ENCODE results near the gene FGF14. TPM values are rescaled to one million over a fixed set of nuclear protein-coding genes. Genes with fewer than 3 reads are reported as not detected.

FGF14 gene
- polyA plus RNA-seq, 1 of the 3 experiments (the other 2 are of a cell fraction), result 0.20 TPM

GRCh38 chr13:102374726-102375125, 27.1 kb downstream of the FGF14 start:
- Histone ChIP-seq H3K79me2 (ENCODE audit: insufficient read depth) (no peaks in the 10 kb centered on the region), H3K4me1 (ENCODE audit: control insufficient read depth in 1 of 2, insufficient read depth in 2 of 2, low read depth in 1 of 2, low read length in 1 of 2) (peaks cover 0 to 7% of the 10 kb centered on the region in 2 experiments; a peak in 2 of 4 replicates), H3K9me2 (no peaks in the 10 kb centered on the region), H2AFZ (ENCODE audit: low read depth) (no peak overlapping the region), H4K20me1 (ENCODE audit: insufficient read depth) (no peaks in the 10 kb centered on the region), H3K27me3 (ENCODE audit: insufficient read depth) (no peaks in the 10 kb centered on the region), H3K36me3 (replicated peaks in 1 of 2; ENCODE audit: control insufficient read depth in 1 of 2, insufficient read depth in 2 of 2, low read length in 1 of 2) (peaks cover 0 to 3% of the 10 kb centered on the region in 2 experiments), H3K27ac (ENCODE audit: low read depth in 2 of 2, low read length in 1 of 2) (no peak overlapping the region; a peak in 1 of 4 replicates), H3K9me3 (no peaks in the 10 kb centered on the region), H3K9ac (no peak overlapping the region), H3K4me2 (no peak overlapping the region), H3K4me3 (ENCODE audit: low read depth in 2 of 2, low read length in 1 of 2) (no peak overlapping the region), H3F3A (replicated peaks; ENCODE audit: insufficient read depth) (no peaks in the 10 kb centered on the region)
- no peak for DNase-seq
- CTCF ChIA-PET, result no interaction called here
- WGBS (ENCODE audit: low lambda C conversion rate), result 61% methylated on average over 1 of the region's 1 CpG
- no peak for TF ChIP-seq POLR2AphosphoS5 (IDR thresholded peaks at IDR 0.05; ENCODE audit: low read depth, low read length)
- no peak for TF ChIP-seq FOXJ3 (CRISPR knock-in tag; IDR thresholded peaks at IDR 0.05)
- TF ChIP-seq USF2 (IDR thresholded peaks at IDR 0.05; ENCODE audit: borderline replicate concordance, low read depth, low read length), result no peak
- TF ChIP-seq MEF2A (IDR thresholded peaks at IDR 0.05; ENCODE audit: borderline replicate concordance, low read depth), result no peak
- TF ChIP-seq CHD2 (IDR thresholded peaks at IDR 0.05; ENCODE audit: low read length, partially characterized antibody), result no peak
- TF ChIP-seq TCF12 (IDR thresholded peaks at IDR 0.05), result no peak
- TF ChIP-seq YY1 (IDR thresholded peaks at IDR 0.05; ENCODE audit: low read depth), result no peak
- TF ChIP-seq NFIC (IDR thresholded peaks at IDR 0.05; ENCODE audit: borderline replicate concordance), result no peak
- no peak for TF ChIP-seq EP300 (IDR thresholded peaks at IDR 0.05; ENCODE audit: borderline replicate concordance in 1 of 2, low read depth in 1 of 2, low read length in 1 of 2)
- TF ChIP-seq TEAD4 (IDR thresholded peaks at IDR 0.05; ENCODE audit: borderline replicate concordance, insufficient read depth), result no peak
- no peak for TF ChIP-seq SIN3A (IDR thresholded peaks at IDR 0.05; ENCODE audit: borderline replicate concordance, low read depth, low read length)
- TF ChIP-seq JUND (IDR thresholded peaks at IDR 0.05), result no peak
- TF ChIP-seq ELF1 (IDR thresholded peaks at IDR 0.05), result no peak
- POLR2A ChIA-PET, result no interaction called here

- Histone ChIP-seq H3K9ac (no peak overlapping the region), H3K36me3 (replicated peaks in 1 of 2; ENCODE audit: control insufficient read depth in 1 of 2, insufficient read depth in 2 of 2, low read length in 1 of 2) (peaks cover 0 to 3% of the 10 kb centered on the region in 2 experiments), H3F3A (replicated peaks; ENCODE audit: insufficient read depth) (no peaks in the 10 kb centered on the region), H3K27me3 (ENCODE audit: insufficient read depth) (no peaks in the 10 kb centered on the region), H3K4me1 (ENCODE audit: control insufficient read depth in 1 of 2, insufficient read depth in 2 of 2, low read depth in 1 of 2, low read length in 1 of 2) (peaks cover 0 to 10% of the 10 kb centered on the region in 2 experiments; a peak in 3 of 4 replicates), H3K4me3 (ENCODE audit: low read depth in 2 of 2, low read length in 1 of 2) (no peak overlapping the region), H3K9me3 (no peaks in the 10 kb centered on the region), H3K79me2 (ENCODE audit: insufficient read depth) (no peaks in the 10 kb centered on the region), H3K4me2 (no peak overlapping the region), H3K27ac (ENCODE audit: low read depth in 2 of 2, low read length in 1 of 2) (no peak overlapping the region), H2AFZ (ENCODE audit: low read depth) (no peak overlapping the region), H3K9me2 (no peaks in the 10 kb centered on the region), H4K20me1 (ENCODE audit: insufficient read depth) (no peaks in the 10 kb centered on the region)
- no peak for DNase-seq
- ChIA-PET CTCF (interaction anchor here (1.5 kb wide), 1 partner anchor 21 kb away, joined by 3 read pairs; no protein-coding TSS in a partner anchor), POLR2A (no interaction called here)
- TF ChIP-seq NFIC (IDR thresholded peaks at IDR 0.05; ENCODE audit: borderline replicate concordance) (no peak), FOSL2 (IDR thresholded peaks at IDR 0.05; ENCODE audit: borderline replicate concordance, low read depth) (no peak), USF2 (IDR thresholded peaks at IDR 0.05; ENCODE audit: borderline replicate concordance, low read depth, low read length) (no peak), ZBTB33 (IDR thresholded peaks at IDR 0.05; ENCODE audit: borderline replicate concordance, low read depth) (no peak), NRF1 (IDR thresholded peaks at IDR 0.05; ENCODE audit: low read depth, low read length) (no peak), IRF3 (IDR thresholded peaks at IDR 0.05; ENCODE audit: low read depth, low read length) (no peak), RXRA (IDR thresholded peaks at IDR 0.05; ENCODE audit: borderline replicate concordance, low read depth) (no peak), MEF2A (IDR thresholded peaks at IDR 0.05; ENCODE audit: borderline replicate concordance, low read depth) (no peak), MXI1 (IDR thresholded peaks at IDR 0.05; ENCODE audit: low read depth, low read length) (no peak), REST (IDR thresholded peaks at IDR 0.05; ENCODE audit: low read depth, low read length) (no peak)
These were observed 27.6 kb downstream of the FGF14 start for GRCh38 chr13:102374233-102374632.

Measured in SK-N-SH (cell line).